Ishikawa (cell line): ENCODE measurements around the gene C19orf47.

Source experiments
- CEBPB ChIP-seq: IDR thresholded peaks from 2 replicates; pipeline ENCODE4 v1.6.1; 2012
- CREB1 ChIP-seq: IDR thresholded peaks from 2 replicates; pipeline ENCODE4 v1.6.1; 2012; ENCODE audit warnings: low read depth
- EGR1 ChIP-seq: IDR thresholded peaks from 2 replicates; pipeline ENCODE4 v1.6.1; 2012
- EP300 ChIP-seq: IDR thresholded peaks from 2 replicates; pipeline ENCODE4 v1.6.1; 2012; ENCODE audit warnings: borderline replicate concordance
- FOXM1 ChIP-seq: IDR thresholded peaks from 2 replicates; pipeline ENCODE4 v1.6.1; 2012; ENCODE audit warnings: low read depth, borderline replicate concordance
- MAX ChIP-seq: IDR thresholded peaks from 2 replicates; pipeline ENCODE4 v1.6.1; 2012
- NFIC ChIP-seq: IDR thresholded peaks from 2 replicates; pipeline ENCODE4 v1.6.1; 2012
- RAD21 ChIP-seq: IDR thresholded peaks from 2 replicates; pipeline ENCODE4 v1.6.1; 2012; ENCODE audit warnings: low read depth
- TAF1 ChIP-seq: IDR thresholded peaks from 2 replicates; pipeline ENCODE4 v1.6.1; 2012; ENCODE audit warnings: low read depth, mild to moderate bottlenecking
- TCF12 ChIP-seq: IDR thresholded peaks from 2 replicates; pipeline ENCODE4 v1.6.1; 2012; ENCODE audit warnings: low read depth
- TEAD4 ChIP-seq: IDR thresholded peaks from 2 replicates; pipeline ENCODE4 v1.6.1; 2012
- YY1 ChIP-seq: IDR thresholded peaks from 2 replicates; pipeline ENCODE4 v1.6.1; 2012; ENCODE audit warnings: low read depth
- ZBTB7A ChIP-seq: IDR thresholded peaks from 2 replicates; pipeline ENCODE4 v1.6.1; 2012; ENCODE audit warnings: low read depth
- TF ChIP-seq, protein P1 (sequence below): IDR thresholded peaks from 2 replicates; pipeline ENCODE4 v1.6.1; 2012; ENCODE audit warnings: low read depth, mild to moderate bottlenecking
- TF ChIP-seq, protein P2 (sequence below): IDR thresholded peaks from 2 replicates; pipeline ENCODE4 v1.6.1; 2012

Gene C19orf47

GRCh38 chr19:40369797-40370196 lies 21.6 kb upstream of the C19orf47 start:
- TF ChIP-seq TEAD4: no peak
- no peak for TF ChIP-seq YY1
- no peak for TF ChIP-seq NFIC
- TF ChIP-seq EP300: no peak
- TF ChIP-seq CEBPB: no peak
- no peak for TF ChIP-seq FOXM1
- no peak for TF ChIP-seq EGR1
- TF ChIP-seq ZBTB7A: no peak
- TF ChIP-seq, protein P1, sequence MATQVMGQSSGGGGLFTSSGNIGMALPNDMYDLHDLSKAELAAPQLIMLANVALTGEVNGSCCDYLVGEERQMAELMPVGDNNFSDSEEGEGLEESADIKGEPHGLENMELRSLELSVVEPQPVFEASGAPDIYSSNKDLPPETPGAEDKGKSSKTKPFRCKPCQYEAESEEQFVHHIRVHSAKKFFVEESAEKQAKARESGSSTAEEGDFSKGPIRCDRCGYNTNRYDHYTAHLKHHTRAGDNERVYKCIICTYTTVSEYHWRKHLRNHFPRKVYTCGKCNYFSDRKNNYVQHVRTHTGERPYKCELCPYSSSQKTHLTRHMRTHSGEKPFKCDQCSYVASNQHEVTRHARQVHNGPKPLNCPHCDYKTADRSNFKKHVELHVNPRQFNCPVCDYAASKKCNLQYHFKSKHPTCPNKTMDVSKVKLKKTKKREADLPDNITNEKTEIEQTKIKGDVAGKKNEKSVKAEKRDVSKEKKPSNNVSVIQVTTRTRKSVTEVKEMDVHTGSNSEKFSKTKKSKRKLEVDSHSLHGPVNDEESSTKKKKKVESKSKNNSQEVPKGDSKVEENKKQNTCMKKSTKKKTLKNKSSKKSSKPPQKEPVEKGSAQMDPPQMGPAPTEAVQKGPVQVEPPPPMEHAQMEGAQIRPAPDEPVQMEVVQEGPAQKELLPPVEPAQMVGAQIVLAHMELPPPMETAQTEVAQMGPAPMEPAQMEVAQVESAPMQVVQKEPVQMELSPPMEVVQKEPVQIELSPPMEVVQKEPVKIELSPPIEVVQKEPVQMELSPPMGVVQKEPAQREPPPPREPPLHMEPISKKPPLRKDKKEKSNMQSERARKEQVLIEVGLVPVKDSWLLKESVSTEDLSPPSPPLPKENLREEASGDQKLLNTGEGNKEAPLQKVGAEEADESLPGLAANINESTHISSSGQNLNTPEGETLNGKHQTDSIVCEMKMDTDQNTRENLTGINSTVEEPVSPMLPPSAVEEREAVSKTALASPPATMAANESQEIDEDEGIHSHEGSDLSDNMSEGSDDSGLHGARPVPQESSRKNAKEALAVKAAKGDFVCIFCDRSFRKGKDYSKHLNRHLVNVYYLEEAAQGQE: no peak
- TF ChIP-seq TCF12: no peak
- TF ChIP-seq, protein P2, sequence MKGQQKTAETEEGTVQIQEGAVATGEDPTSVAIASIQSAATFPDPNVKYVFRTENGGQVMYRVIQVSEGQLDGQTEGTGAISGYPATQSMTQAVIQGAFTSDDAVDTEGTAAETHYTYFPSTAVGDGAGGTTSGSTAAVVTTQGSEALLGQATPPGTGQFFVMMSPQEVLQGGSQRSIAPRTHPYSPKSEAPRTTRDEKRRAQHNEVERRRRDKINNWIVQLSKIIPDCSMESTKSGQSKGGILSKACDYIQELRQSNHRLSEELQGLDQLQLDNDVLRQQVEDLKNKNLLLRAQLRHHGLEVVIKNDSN: no peak

- TF ChIP-seq YY1 (no peak), TEAD4 (no peak), EP300 (no peak), MAX (no peak), EGR1 (no peak), RAD21 (no peak), CREB1 (no peak), TAF1 (no peak), FOXM1 (no peak), CEBPB (no peak), NFIC (no peak), TCF12 (no peak), ZBTB7A (no peak)
- TF ChIP-seq, protein P2: no peak
- TF ChIP-seq, protein P1: no peak
Observed at GRCh38 chr19:40367577-40368434, 19.6 kb upstream of the C19orf47 start.

DNA sequence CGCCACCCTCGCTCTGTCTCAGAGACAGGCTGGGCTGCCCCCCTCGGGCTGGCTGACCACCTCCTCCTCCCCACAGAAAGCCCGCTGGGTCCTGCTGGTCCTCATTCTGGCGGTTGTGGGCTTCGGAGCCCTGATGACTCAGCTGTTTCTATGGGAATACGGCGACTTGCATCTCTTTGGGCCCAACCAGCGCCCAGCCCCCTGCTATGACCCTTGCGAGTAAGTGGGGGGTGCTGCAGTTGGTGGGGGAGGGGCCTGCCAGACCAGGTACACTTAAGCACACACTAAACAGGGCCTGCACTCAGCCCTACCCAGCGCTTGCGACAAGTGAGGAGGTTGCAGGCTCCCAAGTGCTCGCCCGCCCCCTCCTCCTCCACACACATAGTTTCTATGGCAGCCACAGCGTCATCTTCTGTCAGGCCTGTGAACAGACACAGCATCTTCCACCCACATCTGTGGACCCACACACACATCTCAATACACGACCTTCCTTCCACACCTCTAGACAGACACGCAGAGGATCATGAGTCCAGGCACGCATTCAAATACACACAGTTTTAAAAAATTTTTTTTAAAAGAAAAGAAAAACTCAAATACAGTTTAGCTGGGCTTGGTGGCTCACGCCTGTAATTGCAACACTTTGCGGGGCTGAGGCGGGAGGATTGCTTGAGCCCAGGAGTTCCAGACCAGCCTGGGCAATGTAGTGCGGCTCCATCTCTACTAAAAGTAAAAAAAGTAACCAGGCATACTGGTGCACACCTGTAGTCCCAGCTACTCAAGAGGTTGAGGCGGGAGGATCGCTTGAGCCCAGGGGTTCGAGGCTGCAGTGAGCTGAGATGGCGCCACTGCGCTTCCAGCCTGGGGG lies 18.7 kb upstream of the C19orf47 start:
- TF ChIP-seq TAF1 (no peak), EP300 (no peak), YY1 (no peak), EGR1 (no peak), TEAD4 (no peak), CREB1 (no peak), FOXM1 (no peak), NFIC (no peak), ZBTB7A (no peak)

DNA sequence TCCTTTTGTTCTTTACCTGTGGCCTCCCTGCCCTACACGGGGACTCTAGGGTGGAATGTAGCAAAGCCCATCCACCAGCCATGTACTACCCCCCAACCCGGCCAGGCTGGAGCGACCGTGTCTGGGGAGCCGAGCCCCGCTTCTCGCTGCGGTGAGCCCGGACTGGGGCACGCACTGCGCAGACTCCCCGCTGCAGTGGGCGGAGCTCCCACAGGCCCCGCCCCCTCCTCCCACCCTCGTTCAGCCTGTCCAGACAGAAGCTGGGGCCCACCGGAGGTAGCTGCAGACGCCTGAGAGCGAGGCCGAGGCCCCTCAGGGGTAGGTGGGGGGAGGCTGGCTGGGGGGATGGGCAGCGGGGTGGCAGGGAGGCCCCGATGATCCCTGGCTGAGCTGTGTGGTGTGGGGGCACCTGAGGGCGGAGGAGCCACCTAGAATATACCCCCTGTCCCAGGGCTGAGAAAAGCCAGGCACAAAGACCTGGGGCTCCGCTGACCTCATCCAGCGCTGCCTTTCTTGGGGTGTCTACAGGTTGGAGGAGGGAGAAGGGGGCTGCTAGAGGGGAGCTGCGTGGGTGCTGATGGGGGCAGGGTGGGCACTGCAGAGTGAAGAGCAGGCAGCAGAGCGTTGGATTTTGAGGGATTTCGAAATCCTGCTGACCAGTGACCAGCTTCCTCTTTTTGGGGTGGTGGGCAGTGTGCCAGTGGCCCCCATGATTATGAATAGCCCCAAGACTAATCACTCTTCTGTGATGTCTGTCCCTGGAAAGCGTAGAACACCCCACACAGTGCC lies 17.6 kb upstream of the C19orf47 start:
- TF ChIP-seq TEAD4: no peak
- TF ChIP-seq CEBPB: 0 out of 2 replicates have a peak, but pooled peaks have one; percentile 28
- no peak; the same call in 1 of the 2 replicates for TF ChIP-seq YY1
- TF ChIP-seq TAF1: peak; percentile 62

GRCh38 chr19:40365010-40365409 lies 16.8 kb upstream of the C19orf47 start:
- TF ChIP-seq, protein P1: no peak
- TF ChIP-seq, protein P2: no peak
- TF ChIP-seq EGR1 (no peak), FOXM1 (no peak), EP300 (no peak), TEAD4 (no peak)
